Fibroblast of gingiva (primary cell): ENCODE results near the gene C3orf70.

ENCODE experiments used
- DNase-seq: peaks from one replicate; pipeline ENCODE4 v3.0.0-alpha.2; 2011; ENCODE audit warnings: low read depth

C3orf70 gene

GRCh38 chr3:185049710-185050109 is 103.2 kb downstream of the C3orf70 start:
- DNase-seq, result no peak

- DNase-seq, result no peak
These were observed 106.3 kb downstream of the C3orf70 start for GRCh38 chr3:185046603-185047002.

GRCh38 chr3:185046164-185046515 is 106.7 kb downstream of the C3orf70 start:
- no peak for DNase-seq

GRCh38 chr3:185042312-185043050 is 110.4 kb downstream of the C3orf70 start:
- DNase-seq, result no peak

GRCh38 chr3:185041540-185041939 is 111.3 kb downstream of the C3orf70 start:
- DNase-seq, result no peak

- no peak for DNase-seq
These were observed 112.4 kb downstream of the C3orf70 start for GRCh38 chr3:185040425-185040824.

GRCh38 chr3:185037801-185038200 is 115.1 kb downstream of the C3orf70 start:
- DNase-seq, result no peak

GRCh38 chr3:185030951-185031350 is 121.9 kb downstream of the C3orf70 start:
- no peak for DNase-seq

GRCh38 chr3:185030399-185030798 is 122.5 kb downstream of the C3orf70 start:
- DNase-seq, result no peak

- DNase-seq, result no peak
These were observed 123.8 kb downstream of the C3orf70 start for GRCh38 chr3:185029086-185029485.

- no peak for DNase-seq
These were observed 124.7 kb downstream of the C3orf70 start for GRCh38 chr3:185028121-185028520.
